H1 (cell line): ENCODE measurements around the gene PRDM10. TPM values are rescaled to one million over a fixed set of nuclear protein-coding genes. Genes with fewer than 3 reads are reported as not detected.

ENCODE experiments used
- CEBPB ChIP-seq: IDR thresholded peaks from 2 replicates; pipeline ENCODE4 v1.6.1; 2012; ENCODE audit warnings: low read depth, low read length
- CHD1 ChIP-seq: IDR thresholded peaks from 2 replicates; pipeline ENCODE4 v1.6.1; 2012; ENCODE audit warnings: low read depth, low read length, improper control_type of control experiment
- HDAC2 ChIP-seq, 2 experiments: fragments of 300-600 bp in 1 of 2; sonication (generic) in 1 of 2; IDR thresholded peaks; 2 replicates each; pipeline ENCODE4 v1.6.1; 2011 to 2012; ENCODE audit warnings: low read depth in 2 of 2, low read length in 2 of 2, mild to moderate bottlenecking in 2 of 2, moderate library complexity in 2 of 2, borderline replicate concordance in 1 of 2, inconsistent platforms in 1 of 2
- JUN ChIP-seq: IDR thresholded peaks from 2 replicates; pipeline ENCODE4 v1.6.1; 2011; ENCODE audit warnings: low read depth, mild to moderate bottlenecking, improper control_type of control experiment, low read length
- SIN3A ChIP-seq, 2 experiments: IDR thresholded peaks in 1 of 2; conservative IDR thresholded peaks in 1 of 2; 2 replicates each; pipeline ENCODE4 v1.6.1; 2011 to 2012; ENCODE audit warnings: low read length in 2 of 2, improper control_type of control experiment in 1 of 2, low read depth in 1 of 2, mild to moderate bottlenecking in 1 of 2
- polyA plus RNA-seq, 7 experiments: library from polyadenylated mRNA; depleted of rRNA in 3 of 7; stranded (reverse) in 5 of 7; unstranded in 2 of 7; fragments of >200 nt in 5 of 7; fragments of 200-250 nt in 2 of 7; gene quantifications; 1 replicate in 5 of 7; 2 replicates in 1 of 7; 4 replicates in 1 of 7; pipeline versions ENCODE4 v1.2.1 to v1.2.3, GENCODE V29; 2011 to 2013; ENCODE audit warnings: missing spikeins in 2 of 7, mixed read lengths in 2 of 7
- total RNA-seq: library from RNA; stranded (reverse); fragmentation: NEBNext Ultra II Directional; extraction: Animal tissue kit (Norgen Biotek cat#: 25700); gene quantifications from 2 replicates; pipeline ENCODE4 v1.2.1, GENCODE V29; 2021

PRDM10 gene
- total and polyA plus RNA-seq, 2 of the 8 experiments (the other 6 are each of a cell fraction or from before 2014, with no cell fraction given): 15.5 to 19.2 TPM

DNA sequence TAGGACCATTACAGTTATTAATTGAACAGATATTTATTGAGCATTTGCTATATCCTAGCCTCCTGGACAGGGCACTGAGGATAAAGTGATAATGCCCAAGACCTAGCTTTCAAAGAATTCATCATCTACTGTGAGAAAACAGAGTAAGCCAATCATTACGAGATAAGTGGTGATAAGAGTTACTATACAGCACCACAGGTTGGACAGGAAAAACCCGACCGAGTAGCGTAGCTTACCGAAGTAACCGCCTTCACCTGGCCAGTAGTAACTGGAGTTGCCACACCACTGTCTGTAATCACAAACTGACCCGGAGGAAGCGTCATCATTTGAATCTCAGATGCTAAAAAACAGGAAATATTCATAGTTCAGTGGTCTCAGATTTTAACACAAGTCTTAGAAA lies 97.2 kb downstream of the PRDM10 start (continued):
- TF ChIP-seq SIN3A (conservative IDR thresholded peaks at IDR 0.05 in 1 of 2, IDR thresholded peaks at IDR 0.05 in 1 of 2; ENCODE audit: low read depth in 1 of 2, low read length in 2 of 2) (no peak), JUN (no peak), HDAC2 (IDR thresholded peaks at IDR 0.05; ENCODE audit: borderline replicate concordance in 1 of 2, low read depth in 2 of 2, low read length in 2 of 2) (no peak), CEBPB (no peak), CHD1 (no peak)
